K562 (cell line): ENCODE data around the gene HPS5. TPM values are rescaled to one million over a fixed set of nuclear protein-coding genes. Genes with fewer than 3 reads are reported as not detected.

Experiments
- ATAC-seq: fragments of 200-7000 bp; cut with Tn5 transposase; 3 replicates; pipeline ENCODE4 v1.9.1; 2020; ENCODE audit warnings: moderate library complexity
- BruUV-seq: library from RNA; stranded (reverse); fragments of 400-500 nt; replicated peaks from 2 replicates; lab custom pipeline; 2021; lab: Mats Ljungman, UMichigan
- CTCF ChIA-PET: fragments of 300-600 bp; formaldehyde crosslinking; extraction: SDS; loops from one replicate; lab custom pipeline; 2021; ENCODE audit warnings: low intra/inter-chr PET ratio; lab: Yijun Ruan, JAX
- POLR2A ChIA-PET: fragments of 300-600, 350-650 bp; sonication (Branson Sonifier 250); formaldehyde crosslinking; extraction: SDS; loops from one replicate; lab custom pipeline; 2021; ENCODE audit warnings: antibody characterized with exemption, inconsistent platforms; lab: Yijun Ruan, JAX
- DNase-seq, 4 experiments: peaks; one replicate each; pipeline versions ENCODE4 v3.0.0 to v3.0.0-alpha.2; 2011 to 2018; ENCODE audit warnings: low spot score in 3 of 4, mixed read lengths in 3 of 4; ENCODE audit errors: extremely low read depth in 1 of 4
- FAIRE-seq: peaks from 2 replicates; lab custom pipeline; 2011; peaks lifted over from hg19 to GRCh38; lab: Jason Lieb, UNC
- H2AFZ ChIP-seq: 2 replicates; pipeline ENCODE4 v1.6.0; 2011; ENCODE audit warnings: low read depth, low read length, control low read depth, inconsistent platforms
- H3K27ac ChIP-seq: fragments of 200-600 bp; 3 replicates; pipeline ENCODE4 v1.8.0; 2011; ENCODE audit warnings: low read depth, mild to moderate bottlenecking, control low read depth, inconsistent platforms, low read length, moderate library complexity, mixed read lengths; ENCODE audit errors: extremely low read depth
- H3K27me3 ChIP-seq, 2 experiments: fragments of 300-600 bp in 1 of 2; 2 replicates in 1 of 2; 3 replicates in 1 of 2; pipeline versions ENCODE4 v1.6.0 to v1.8.0; 2011; ENCODE audit warnings: inconsistent platforms in 2 of 2, low read length in 2 of 2, mild to moderate bottlenecking in 1 of 2, mixed read lengths in 1 of 2, moderate library complexity in 1 of 2; ENCODE audit not compliant: control insufficient read depth in 2 of 2, insufficient read depth in 2 of 2
- H3K36me3 ChIP-seq: fragments of 300-600 bp; 3 replicates; pipeline ENCODE4 v1.8.0; 2011; ENCODE audit warnings: mild to moderate bottlenecking, low read length, inconsistent platforms; ENCODE audit not compliant: control insufficient read depth, insufficient read depth
- H3K4me1 ChIP-seq, 2 experiments: fragments of 200-600 bp in 1 of 2; replicated peaks in 1 of 2; 2 replicates in 1 of 2; 3 replicates in 1 of 2; pipeline versions ENCODE4 v1.5.1 to v1.8.0; 2011; ENCODE audit warnings: inconsistent platforms in 2 of 2, low read length in 2 of 2, mild to moderate bottlenecking in 1 of 2, mixed read lengths in 1 of 2, moderate library complexity in 1 of 2; ENCODE audit not compliant: control insufficient read depth in 2 of 2, insufficient read depth in 2 of 2
- H3K4me2 ChIP-seq: 2 replicates; pipeline ENCODE4 v1.6.1; 2011; ENCODE audit warnings: low read length, control low read depth, inconsistent platforms, mixed read lengths; ENCODE audit not compliant: insufficient read depth
- H3K4me3 ChIP-seq: fragments of 200-600 bp; sonication (generic), shearing (Covaris generic); 2 replicates; pipeline ENCODE4 v1.5.1; 2016; ENCODE audit warnings: control low read depth, inconsistent platforms
- H3K79me2 ChIP-seq: fragments of 200-600 bp; 3 replicates; pipeline ENCODE4 v1.8.0; 2011; ENCODE audit warnings: low read length, inconsistent platforms; ENCODE audit not compliant: control insufficient read depth, insufficient read depth
- H3K9ac ChIP-seq, 2 experiments: 2 replicates each; pipeline versions ENCODE4 v1.6.0 to v1.6.1; 2011; ENCODE audit warnings: low read depth in 2 of 2, low read length in 2 of 2, control low read depth in 1 of 2, inconsistent platforms in 1 of 2, mild to moderate bottlenecking in 1 of 2, mixed read lengths in 1 of 2; ENCODE audit not compliant: insufficient read depth in 1 of 2
- H3K9me1 ChIP-seq: one replicate; pipeline ENCODE4 v1.6.0; 2011; ENCODE audit warnings: inconsistent platforms, mild to moderate bottlenecking, low read length, moderate library complexity; ENCODE audit not compliant: control insufficient read depth, insufficient read depth
- H3K9me3 ChIP-seq: replicated peaks from 2 replicates; pipeline ENCODE4 v1.5.1; 2011; ENCODE audit warnings: low read depth, low read length, inconsistent platforms; ENCODE audit not compliant: control insufficient read depth, insufficient read depth
- H4K20me1 ChIP-seq: replicated peaks from 2 replicates; pipeline ENCODE4 v1.6.1; 2011; ENCODE audit warnings: low read length, inconsistent platforms, mixed read lengths; ENCODE audit not compliant: control insufficient read depth, insufficient read depth
- CBFA2T3 ChIP-seq: fragments of 450-650 bp; IDR thresholded peaks from 2 replicates; pipeline ENCODE4 v1.6.1; 2017
- CEBPB ChIP-seq: fragments of 450-650 bp; IDR thresholded peaks from 2 replicates; pipeline ENCODE4 v1.6.1; 2016; ENCODE audit warnings: missing genetic modification characterization, missing compliant biosample characterization
- CGGBP1 ChIP-seq: fragments of 250-450 bp; sonication (Bioruptor Pico); IDR thresholded peaks from 2 replicates; pipeline ENCODE4 v1.9.0; 2021; ENCODE audit warnings: mild to moderate bottlenecking
- E2F8 ChIP-seq: fragments of 450-650 bp; IDR thresholded peaks from 2 replicates; pipeline ENCODE4 v1.7.1; 2018; ENCODE audit warnings: mild to moderate bottlenecking, low read depth; ENCODE audit not compliant: partially characterized antibody
- FUS ChIP-seq: fragments of 200-400 bp; formaldehyde crosslinking; optimal IDR thresholded peaks from 2 replicates; pipeline ENCODE3; 2017; ENCODE audit warnings: low read depth, low read length
- KLF6 ChIP-seq: fragments of 250-450 bp; sonication (Bioruptor Pico); IDR thresholded peaks from 2 replicates; pipeline ENCODE4 v1.4.0; 2020; ENCODE audit warnings: mild to moderate bottlenecking, moderate library complexity, borderline replicate concordance
- PHB ChIP-seq: fragments of 250-450 bp; sonication (Bioruptor Pico); IDR thresholded peaks from 2 replicates; pipeline ENCODE4 v1.5.0; 2021
- POLR2B ChIP-seq: fragments of 450-650 bp; IDR thresholded peaks from 2 replicates; pipeline ENCODE4 v1.6.1; 2018; ENCODE audit warnings: low read depth; ENCODE audit not compliant: partially characterized antibody
- RBM25 ChIP-seq: fragments of 200-400 bp; formaldehyde crosslinking; IDR thresholded peaks from 2 replicates; pipeline ENCODE4 v1.6.1; 2018; ENCODE audit warnings: low read length, low read depth, moderate library complexity; ENCODE audit not compliant: severe bottlenecking
- SMARCA5 ChIP-seq: fragments of 450-650 bp; IDR thresholded peaks from 2 replicates; pipeline ENCODE4 v1.6.1; 2016
- ZC3H8 ChIP-seq: fragments of 450-650 bp; IDR thresholded peaks from 2 replicates; pipeline ENCODE4 v1.6.1; 2017
- ZNF146 ChIP-seq: IDR thresholded peaks from one replicate; pipeline ENCODE4 v1.6.1; 2018; ENCODE audit warnings: missing compliant biosample characterization; ENCODE audit not compliant: unreplicated experiment
- ZNF253 ChIP-seq: fragments of 250-450 bp; sonication (Bioruptor Pico); conservative IDR thresholded peaks from 2 replicates; pipeline ENCODE4 v1.6.1; 2021; ENCODE audit warnings: mild to moderate bottlenecking
- ZNF444 ChIP-seq: fragments of 250-450 bp; sonication (Bioruptor Pico); IDR thresholded peaks from 2 replicates; pipeline ENCODE4 v1.4.0; 2020; ENCODE audit warnings: mild to moderate bottlenecking, moderate library complexity
- WGBS: fragments of 100-300 bp; shearing (Covaris generic); methylation state at CpG from one replicate; pipeline ENCODE4 v1.1.6; 2016; ENCODE audit warnings: low coverage, mixed read lengths; ENCODE audit not compliant: insufficient coverage; ENCODE audit errors: missing lambda C conversion rate; 5-methylcytosine and 5-hydroxymethylcytosine counted together
- in situ Hi-C: fragments of 300-500 bp; cut with MboI; formaldehyde crosslinking; loops from 4 replicates; pipeline ENCODE4 v1.15.0; 2018; ENCODE audit warnings: inconsistent platforms, mixed read lengths
- intact Hi-C: fragments of 100-400 bp; cut with micrococcal nuclease; formaldehyde crosslinking; loops from 2 replicates; pipeline ENCODE4 v1.14.2; 2022
- polyA plus RNA-seq, 8 experiments: library from polyadenylated mRNA; depleted of rRNA in 4 of 8; stranded (reverse) in 5 of 8; unstranded in 3 of 8; fragments of >200 nt; fragmentation: Nextera tagmentation in 2 of 8; fragmentation: Illumina TruSeq in 1 of 8; extraction: Ambion mirVana in 2 of 8; extraction: Trizol in 1 of 8; gene quantifications; 2 replicates each; pipeline versions ENCODE4 v1.2.1 to v1.2.3, GENCODE V29; 2011 to 2014; ENCODE audit warnings: inconsistent platforms in 1 of 8, missing spikeins in 1 of 8
- total RNA-seq, 7 experiments: library from RNA; depleted of rRNA in 6 of 7; stranded (reverse); fragments of >200 nt in 6 of 7; fragmentation: Illumina TruSeq in 2 of 7; extraction: Trizol in 2 of 7; gene quantifications; 2 replicates each; pipeline versions ENCODE4 v1.2.1 to v1.2.3, GENCODE V29; 2011 to 2021; ENCODE audit warnings: low replicate concordance in 1 of 7

Gene HPS5
- total and polyA plus RNA-seq, 9 of the 15 experiments (the other 6 are each of a cell fraction or from before 2014, with no cell fraction given) = 12.2 to 28.1 (median 16.8) TPM

DNA sequence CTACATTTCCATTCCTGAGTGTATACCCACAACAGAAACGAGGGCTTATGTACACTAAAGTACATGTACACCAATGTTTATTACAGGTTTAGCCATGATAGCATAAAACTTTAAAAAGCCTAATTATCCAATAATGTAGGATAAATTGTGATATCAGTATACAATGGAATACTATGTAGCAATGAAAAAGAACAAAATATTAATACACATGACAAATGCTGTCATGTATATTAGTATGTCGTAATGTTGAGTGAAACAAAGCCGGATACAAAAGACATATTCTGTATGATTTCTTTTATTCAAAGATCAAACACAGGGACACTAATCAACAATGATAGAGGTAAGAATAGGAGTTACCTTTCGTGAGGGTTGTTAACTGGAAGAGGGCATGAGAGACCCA is 88.0 kb downstream of the HPS5 start:
- in situ Hi-C loops = no loop called here
- no peaks in the 10 kb centered on the region for H3K4me1 ChIP-seq
- FAIRE-seq (no peak), ATAC-seq (no peak), DNase-seq (no peak)
- no peak overlapping the region for H3K9ac ChIP-seq
- no TSS peak for BruUV-seq
- POLR2A ChIA-PET = no interaction called here
- intact Hi-C loops = loop anchor here (10.0 kb wide), 1 partner anchor 291 kb away; the partner anchor contains the start of gene TSG101
- WGBS = 0% methylated on average over 4 of the region's 4 CpGs
- H3K36me3 ChIP-seq = no peaks in the 10 kb centered on the region
- H3K79me2 ChIP-seq = no peaks in the 10 kb centered on the region
- H3K9me1 ChIP-seq = no peaks in the 10 kb centered on the region
- H3K4me2 ChIP-seq = no peak overlapping the region
- H3K27ac ChIP-seq = no peak overlapping the region
- CTCF ChIA-PET = no interaction called here
- no peak overlapping the region for H2AFZ ChIP-seq
- peaks cover 10 to 11% of the 10 kb centered on the region in 2 experiments; a peak in 4 of 5 replicates for H3K27me3 ChIP-seq
- no peaks in the 10 kb centered on the region for H3K9me3 ChIP-seq
- no peaks in the 10 kb centered on the region; the same call in 1 of the 2 replicates for H4K20me1 ChIP-seq
- TF ChIP-seq CEBPB (0 out of 2 replicates have a peak, but pooled peaks have one; percentile 9), RBM25 (peak; percentile 43), ZNF146 (CRISPR knock-in tag) (peak; percentile 66), ZC3H8 (no peak)
- H3K4me3 ChIP-seq = no peak overlapping the region

DNA sequence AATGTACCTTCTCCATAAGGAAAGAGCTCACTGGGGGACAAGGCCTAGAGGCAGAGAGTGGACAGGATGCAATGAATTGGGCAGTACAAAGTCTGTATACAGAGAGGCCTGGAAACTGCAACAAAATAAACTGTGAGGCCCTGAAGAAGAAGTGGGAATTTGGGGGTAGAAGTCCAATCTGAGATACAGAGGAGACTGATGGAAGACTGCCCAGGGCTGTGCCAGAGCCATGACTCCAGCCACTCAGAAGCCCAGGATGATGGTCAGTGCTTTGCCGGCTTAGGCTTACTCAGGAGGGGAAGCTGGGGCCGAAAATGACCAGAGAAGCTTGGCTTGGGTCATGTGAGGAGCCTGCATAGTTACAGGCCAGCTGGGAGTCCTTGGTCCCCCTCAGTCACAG is 91.1 kb downstream of the HPS5 start:
- Histone ChIP-seq H3K27me3 (peaks cover 4 to 11% of the 10 kb centered on the region in 2 experiments; a peak in 3 of 5 replicates), H3K36me3 (no peaks in the 10 kb centered on the region), H3K9me1 (no peaks in the 10 kb centered on the region), H3K4me3 (no peak overlapping the region), H3K9me3 (no peaks in the 10 kb centered on the region), H3K79me2 (no peaks in the 10 kb centered on the region), H3K9ac (no peak overlapping the region), H4K20me1 (no peaks in the 10 kb centered on the region), H3K4me2 (no peak overlapping the region), H3K4me1 (no peaks in the 10 kb centered on the region), H3K27ac (no peak overlapping the region), H2AFZ (no peak overlapping the region)
- in situ Hi-C loops (no loop called here), intact Hi-C loops (loop anchor here (10.0 kb wide), 1 partner anchor 294 kb away; the partner anchor contains the start of gene TSG101)
- POLR2A ChIA-PET = interaction anchor here (0.6 to 1.5 kb wide), 3 partner anchors 13 to 53 kb away, joined by 3 to 5 read pairs (median 3); no protein-coding TSS in a partner anchor
- BruUV-seq = no TSS peak
- ATAC-seq (peak; percentile 34; the same call in 2 of the 3 replicates), DNase-seq (no peak), FAIRE-seq (no peak)
- CTCF ChIA-PET = no interaction called here
- TF ChIP-seq SMARCA5 (no peak), ZNF253 (CRISPR knock-in tag) (no peak), E2F8 (no peak), CBFA2T3 (no peak), CGGBP1 (no peak), FUS (no peak), KLF6 (CRISPR knock-in tag) (no peak), ZNF444 (CRISPR knock-in tag) (no peak), POLR2B (no peak), PHB (CRISPR knock-in tag) (no peak)
- 10% methylated on average over 2 of the region's 2 CpGs for WGBS
